DOHH2 (cell line): ENCODE measurements around the gene MRPL57.

Source experiments
- EZH2phosphoT487 ChIP-seq: fragments of 200-600 bp; sonication (generic); IDR thresholded peaks from 2 replicates; pipeline ENCODE4 v1.6.1; 2017; ENCODE audit warnings: borderline replicate concordance, mild to moderate bottlenecking, antibody characterized with exemption, low read length, moderate library complexity, mixed read lengths
- TF ChIP-seq, protein P1 (sequence below): fragments of 200-600 bp; sonication (generic); IDR thresholded peaks from one replicate; pipeline ENCODE4 v1.5.1; 2014; ENCODE audit warnings: antibody characterized with exemption, mild to moderate bottlenecking, low read depth, low read length; ENCODE audit not compliant: poor library complexity, severe bottlenecking

GRCh38 chr13:21133077-21133476 lies 43.4 kb upstream of the MRPL57 start:
- TF ChIP-seq, protein P1, sequence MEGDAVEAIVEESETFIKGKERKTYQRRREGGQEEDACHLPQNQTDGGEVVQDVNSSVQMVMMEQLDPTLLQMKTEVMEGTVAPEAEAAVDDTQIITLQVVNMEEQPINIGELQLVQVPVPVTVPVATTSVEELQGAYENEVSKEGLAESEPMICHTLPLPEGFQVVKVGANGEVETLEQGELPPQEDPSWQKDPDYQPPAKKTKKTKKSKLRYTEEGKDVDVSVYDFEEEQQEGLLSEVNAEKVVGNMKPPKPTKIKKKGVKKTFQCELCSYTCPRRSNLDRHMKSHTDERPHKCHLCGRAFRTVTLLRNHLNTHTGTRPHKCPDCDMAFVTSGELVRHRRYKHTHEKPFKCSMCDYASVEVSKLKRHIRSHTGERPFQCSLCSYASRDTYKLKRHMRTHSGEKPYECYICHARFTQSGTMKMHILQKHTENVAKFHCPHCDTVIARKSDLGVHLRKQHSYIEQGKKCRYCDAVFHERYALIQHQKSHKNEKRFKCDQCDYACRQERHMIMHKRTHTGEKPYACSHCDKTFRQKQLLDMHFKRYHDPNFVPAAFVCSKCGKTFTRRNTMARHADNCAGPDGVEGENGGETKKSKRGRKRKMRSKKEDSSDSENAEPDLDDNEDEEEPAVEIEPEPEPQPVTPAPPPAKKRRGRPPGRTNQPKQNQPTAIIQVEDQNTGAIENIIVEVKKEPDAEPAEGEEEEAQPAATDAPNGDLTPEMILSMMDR, result no peak
- TF ChIP-seq EZH2phosphoT487, result no peak
